ENCODE measurements around the gene ZRANB3. TPM values are rescaled to one million over a fixed set of nuclear protein-coding genes. Genes with fewer than 3 reads are reported as not detected.

The ZRANB3 gene
- total and polyA plus RNA-seq, 2 experiments from 2014 or later, result 10.5 to 16.8 TPM

DNA sequence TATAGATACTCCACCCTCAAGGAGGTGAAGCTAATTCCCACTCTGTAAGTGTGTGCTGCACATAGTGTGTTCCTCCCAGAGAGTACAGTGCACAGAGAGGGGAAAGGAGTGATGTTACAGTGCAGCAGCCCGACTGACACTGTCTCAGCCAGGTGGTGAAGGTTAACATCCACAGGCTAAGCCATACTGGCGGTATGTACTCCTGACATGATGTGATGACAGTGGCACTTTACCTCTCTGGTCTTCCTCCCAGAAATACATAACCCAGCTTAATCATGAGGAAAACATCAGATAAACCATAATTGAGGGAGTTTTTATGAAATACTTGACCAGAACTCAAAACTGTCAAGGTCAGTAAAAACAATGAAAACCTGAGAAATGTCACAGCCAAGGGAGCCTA is 371.8 kb downstream of the ZRANB3 start:
- DNase-seq (ENCODE audit: low spot score) (no peak), ATAC-seq (no peak)
- no peaks in the 10 kb centered on the region for H3K27me3 ChIP-seq (ENCODE audit: insufficient read depth)
- TF ChIP-seq ZNF114 (CRISPR knock-in tag; IDR thresholded peaks at IDR 0.05), result no peak
- no peak for TF ChIP-seq CTCF (conservative IDR thresholded peaks at IDR 0.05; ENCODE audit: low read depth in 2 of 2)
- TF ChIP-seq, protein P1, sequence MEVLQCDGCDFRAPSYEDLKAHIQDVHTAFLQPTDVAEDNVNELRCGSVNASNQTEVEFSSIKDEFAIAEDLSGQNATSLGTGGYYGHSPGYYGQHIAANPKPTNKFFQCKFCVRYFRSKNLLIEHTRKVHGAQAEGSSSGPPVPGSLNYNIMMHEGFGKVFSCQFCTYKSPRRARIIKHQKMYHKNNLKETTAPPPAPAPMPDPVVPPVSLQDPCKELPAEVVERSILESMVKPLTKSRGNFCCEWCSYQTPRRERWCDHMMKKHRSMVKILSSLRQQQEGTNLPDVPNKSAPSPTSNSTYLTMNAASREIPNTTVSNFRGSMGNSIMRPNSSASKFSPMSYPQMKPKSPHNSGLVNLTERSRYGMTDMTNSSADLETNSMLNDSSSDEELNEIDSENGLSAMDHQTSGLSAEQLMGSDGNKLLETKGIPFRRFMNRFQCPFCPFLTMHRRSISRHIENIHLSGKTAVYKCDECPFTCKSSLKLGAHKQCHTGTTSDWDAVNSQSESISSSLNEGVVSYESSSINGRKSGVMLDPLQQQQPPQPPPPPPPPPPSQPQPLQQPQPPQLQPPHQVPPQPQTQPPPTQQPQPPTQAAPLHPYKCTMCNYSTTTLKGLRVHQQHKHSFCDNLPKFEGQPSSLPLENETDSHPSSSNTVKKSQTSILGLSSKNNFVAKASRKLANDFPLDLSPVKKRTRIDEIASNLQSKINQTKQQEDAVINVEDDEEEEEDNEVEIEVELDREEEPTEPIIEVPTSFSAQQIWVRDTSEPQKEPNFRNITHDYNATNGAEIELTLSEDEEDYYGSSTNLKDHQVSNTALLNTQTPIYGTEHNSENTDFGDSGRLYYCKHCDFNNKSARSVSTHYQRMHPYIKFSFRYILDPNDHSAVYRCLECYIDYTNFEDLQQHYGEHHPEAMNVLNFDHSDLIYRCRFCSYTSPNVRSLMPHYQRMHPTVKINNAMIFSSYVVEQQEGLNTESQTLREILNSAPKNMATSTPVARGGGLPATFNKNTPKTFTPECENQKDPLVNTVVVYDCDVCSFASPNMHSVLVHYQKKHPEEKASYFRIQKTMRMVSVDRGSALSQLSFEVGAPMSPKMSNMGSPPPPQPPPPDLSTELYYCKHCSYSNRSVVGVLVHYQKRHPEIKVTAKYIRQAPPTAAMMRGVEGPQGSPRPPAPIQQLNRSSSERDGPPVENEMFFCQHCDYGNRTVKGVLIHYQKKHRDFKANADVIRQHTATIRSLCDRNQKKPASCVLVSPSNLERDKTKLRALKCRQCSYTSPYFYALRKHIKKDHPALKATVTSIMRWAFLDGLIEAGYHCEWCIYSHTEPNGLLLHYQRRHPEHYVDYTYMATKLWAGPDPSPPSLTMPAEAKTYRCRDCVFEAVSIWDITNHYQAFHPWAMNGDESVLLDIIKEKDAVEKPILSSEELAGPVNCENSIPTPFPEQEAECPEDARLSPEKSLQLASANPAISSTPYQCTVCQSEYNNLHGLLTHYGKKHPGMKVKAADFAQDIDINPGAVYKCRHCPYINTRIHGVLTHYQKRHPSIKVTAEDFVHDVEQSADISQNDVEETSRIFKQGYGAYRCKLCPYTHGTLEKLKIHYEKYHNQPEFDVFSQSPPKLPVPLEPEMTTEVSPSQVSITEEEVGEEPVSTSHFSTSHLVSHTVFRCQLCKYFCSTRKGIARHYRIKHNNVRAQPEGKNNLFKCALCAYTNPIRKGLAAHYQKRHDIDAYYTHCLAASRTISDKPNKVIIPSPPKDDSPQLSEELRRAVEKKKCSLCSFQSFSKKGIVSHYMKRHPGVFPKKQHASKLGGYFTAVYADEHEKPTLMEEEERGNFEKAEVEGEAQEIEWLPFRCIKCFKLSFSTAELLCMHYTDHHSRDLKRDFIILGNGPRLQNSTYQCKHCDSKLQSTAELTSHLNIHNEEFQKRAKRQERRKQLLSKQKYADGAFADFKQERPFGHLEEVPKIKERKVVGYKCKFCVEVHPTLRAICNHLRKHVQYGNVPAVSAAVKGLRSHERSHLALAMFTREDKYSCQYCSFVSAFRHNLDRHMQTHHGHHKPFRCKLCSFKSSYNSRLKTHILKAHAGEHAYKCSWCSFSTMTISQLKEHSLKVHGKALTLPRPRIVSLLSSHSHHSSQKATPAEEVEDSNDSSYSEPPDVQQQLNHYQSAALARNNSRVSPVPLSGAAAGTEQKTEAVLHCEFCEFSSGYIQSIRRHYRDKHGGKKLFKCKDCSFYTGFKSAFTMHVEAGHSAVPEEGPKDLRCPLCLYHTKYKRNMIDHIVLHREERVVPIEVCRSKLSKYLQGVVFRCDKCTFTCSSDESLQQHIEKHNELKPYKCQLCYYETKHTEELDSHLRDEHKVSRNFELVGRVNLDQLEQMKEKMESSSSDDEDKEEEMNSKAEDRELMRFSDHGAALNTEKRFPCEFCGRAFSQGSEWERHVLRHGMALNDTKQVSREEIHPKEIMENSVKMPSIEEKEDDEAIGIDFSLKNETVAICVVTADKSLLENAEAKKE (CRISPR knock-in tag; IDR thresholded peaks at IDR 0.05), result no peak
- TF ChIP-seq ETS1 (IDR thresholded peaks at IDR 0.05), result no peak
- TF ChIP-seq JUNB (IDR thresholded peaks at IDR 0.05; ENCODE audit: unreplicated experiment), result no peak
- TF ChIP-seq NANOG (IDR thresholded peaks at IDR 0.05; ENCODE audit: borderline replicate concordance), result no peak
- TF ChIP-seq STAT1 (IDR thresholded peaks at IDR 0.05; ENCODE audit: unreplicated experiment), result no peak
- TF ChIP-seq CREB1 (CRISPR knock-in tag; IDR thresholded peaks at IDR 0.05; ENCODE audit: low read depth), result no peak
- no peak for TF ChIP-seq EZH2 (IDR thresholded peaks at IDR 0.05; ENCODE audit: low read depth, unreplicated experiment)
- TF ChIP-seq, protein P2, sequence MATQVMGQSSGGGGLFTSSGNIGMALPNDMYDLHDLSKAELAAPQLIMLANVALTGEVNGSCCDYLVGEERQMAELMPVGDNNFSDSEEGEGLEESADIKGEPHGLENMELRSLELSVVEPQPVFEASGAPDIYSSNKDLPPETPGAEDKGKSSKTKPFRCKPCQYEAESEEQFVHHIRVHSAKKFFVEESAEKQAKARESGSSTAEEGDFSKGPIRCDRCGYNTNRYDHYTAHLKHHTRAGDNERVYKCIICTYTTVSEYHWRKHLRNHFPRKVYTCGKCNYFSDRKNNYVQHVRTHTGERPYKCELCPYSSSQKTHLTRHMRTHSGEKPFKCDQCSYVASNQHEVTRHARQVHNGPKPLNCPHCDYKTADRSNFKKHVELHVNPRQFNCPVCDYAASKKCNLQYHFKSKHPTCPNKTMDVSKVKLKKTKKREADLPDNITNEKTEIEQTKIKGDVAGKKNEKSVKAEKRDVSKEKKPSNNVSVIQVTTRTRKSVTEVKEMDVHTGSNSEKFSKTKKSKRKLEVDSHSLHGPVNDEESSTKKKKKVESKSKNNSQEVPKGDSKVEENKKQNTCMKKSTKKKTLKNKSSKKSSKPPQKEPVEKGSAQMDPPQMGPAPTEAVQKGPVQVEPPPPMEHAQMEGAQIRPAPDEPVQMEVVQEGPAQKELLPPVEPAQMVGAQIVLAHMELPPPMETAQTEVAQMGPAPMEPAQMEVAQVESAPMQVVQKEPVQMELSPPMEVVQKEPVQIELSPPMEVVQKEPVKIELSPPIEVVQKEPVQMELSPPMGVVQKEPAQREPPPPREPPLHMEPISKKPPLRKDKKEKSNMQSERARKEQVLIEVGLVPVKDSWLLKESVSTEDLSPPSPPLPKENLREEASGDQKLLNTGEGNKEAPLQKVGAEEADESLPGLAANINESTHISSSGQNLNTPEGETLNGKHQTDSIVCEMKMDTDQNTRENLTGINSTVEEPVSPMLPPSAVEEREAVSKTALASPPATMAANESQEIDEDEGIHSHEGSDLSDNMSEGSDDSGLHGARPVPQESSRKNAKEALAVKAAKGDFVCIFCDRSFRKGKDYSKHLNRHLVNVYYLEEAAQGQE (IDR thresholded peaks at IDR 0.05; ENCODE audit: unreplicated experiment), result no peak
- TF ChIP-seq EZH2phosphoT487 (IDR thresholded peaks at IDR 0.05; ENCODE audit: unreplicated experiment), result no peak
- no peak for TF ChIP-seq ZNF331 (CRISPR knock-in tag; IDR thresholded peaks at IDR 0.05; ENCODE audit: low read depth)
- no peak for TF ChIP-seq POLR2AphosphoS5 (IDR thresholded peaks at IDR 0.05; ENCODE audit: low read depth)
- H3K27me3 Mint-ChIP-seq (ENCODE audit: insufficient read depth, low read depth, poor library complexity), result peaks cover 1% of the 10 kb centered on the region
- H3K79me2 ChIP-seq (replicated peaks; ENCODE audit: insufficient read depth), result no peaks in the 10 kb centered on the region
- H2AFZ ChIP-seq, result no peak overlapping the region
- H3K4me3 Mint-ChIP-seq, result no peak overlapping the region
- H3K27ac ChIP-seq (ENCODE audit: low read depth), result no peak overlapping the region
- peaks cover 23% of the 10 kb centered on the region; the same call in 2 of the 3 replicates for H3K36me3 Mint-ChIP-seq (ENCODE audit: low read depth)
- no peaks in the 10 kb centered on the region; the same call in 2 of the 3 replicates for H3K4me1 Mint-ChIP-seq
- H3K27ac Mint-ChIP-seq, result no peak overlapping the region
- H3K4me2 ChIP-seq, result no peak overlapping the region
- H4K20me1 ChIP-seq (replicated peaks; ENCODE audit: insufficient read depth), result no peaks in the 10 kb centered on the region
- H3F3A ChIP-seq (replicated peaks; ENCODE audit: low read depth), result no peaks in the 10 kb centered on the region
- no peaks in the 10 kb centered on the region for H3K9me3 Mint-ChIP-seq
- no peaks in the 10 kb centered on the region for H3K4me1 ChIP-seq (ENCODE audit: insufficient read depth)
- H3K4me3 ChIP-seq, result no peak overlapping the region
- H3K9me2 ChIP-seq (ENCODE audit: insufficient read depth), result no peaks in the 10 kb centered on the region
- peaks cover 14% of the 10 kb centered on the region for H3K36me3 ChIP-seq (ENCODE audit: insufficient read depth)

All from GM23338 (cell line).